DMS 273 (cell line): ENCODE results near the gene IL17RB.
A peak's percentile ranks its signal among the peaks of the same experiment; 100 is the strongest.

Source experiments
- DNase-seq: peaks from one replicate; lab custom pipeline; 2025; ENCODE audit not compliant: unreplicated experiment; lab: John Stamatoyannopoulos, UW

The IL17RB gene, protein sequence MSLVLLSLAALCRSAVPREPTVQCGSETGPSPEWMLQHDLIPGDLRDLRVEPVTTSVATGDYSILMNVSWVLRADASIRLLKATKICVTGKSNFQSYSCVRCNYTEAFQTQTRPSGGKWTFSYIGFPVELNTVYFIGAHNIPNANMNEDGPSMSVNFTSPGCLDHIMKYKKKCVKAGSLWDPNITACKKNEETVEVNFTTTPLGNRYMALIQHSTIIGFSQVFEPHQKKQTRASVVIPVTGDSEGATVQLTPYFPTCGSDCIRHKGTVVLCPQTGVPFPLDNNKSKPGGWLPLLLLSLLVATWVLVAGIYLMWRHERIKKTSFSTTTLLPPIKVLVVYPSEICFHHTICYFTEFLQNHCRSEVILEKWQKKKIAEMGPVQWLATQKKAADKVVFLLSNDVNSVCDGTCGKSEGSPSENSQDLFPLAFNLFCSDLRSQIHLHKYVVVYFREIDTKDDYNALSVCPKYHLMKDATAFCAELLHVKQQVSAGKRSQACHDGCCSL

DNA sequence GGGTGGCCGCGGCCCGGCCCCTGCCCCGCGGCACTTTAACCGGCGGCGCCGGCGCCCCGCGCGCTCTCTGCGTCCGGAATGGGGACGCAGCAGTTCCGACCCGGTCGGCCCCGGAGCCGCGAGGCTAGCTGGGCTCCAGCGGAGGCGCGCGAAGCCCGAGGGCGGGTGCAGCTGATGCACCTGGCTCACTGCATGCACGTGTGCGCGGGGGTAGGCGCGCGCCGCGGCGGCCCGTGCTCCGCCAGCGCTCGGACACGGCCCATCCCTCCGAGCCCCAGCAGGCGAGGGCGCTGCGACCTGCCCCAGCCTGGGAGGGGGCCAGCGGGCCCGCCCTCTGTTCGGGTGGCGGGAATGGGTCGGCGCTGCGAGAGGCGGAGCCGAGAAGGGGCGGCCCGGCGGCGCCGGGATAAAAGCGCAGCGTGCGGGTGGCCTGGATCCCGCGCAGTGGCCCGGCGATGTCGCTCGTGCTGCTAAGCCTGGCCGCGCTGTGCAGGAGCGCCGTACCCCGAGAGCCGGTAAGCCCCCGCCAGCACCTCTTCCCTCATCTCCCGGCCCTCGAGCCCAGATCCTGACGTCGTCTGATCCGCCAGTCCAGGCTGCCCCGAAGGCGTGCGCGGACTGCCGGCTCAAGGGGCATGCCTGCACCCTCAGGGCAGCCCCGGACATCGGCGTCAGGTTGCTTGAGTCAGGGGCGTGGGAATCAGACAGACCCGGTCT, at the start of gene IL17RB, which contains the start of gene CHDH:
TSS of gene IL17RB (plus strand) at position 435 of the 717 bp plus-strand sequence. CDS start at position 456, 21 bp downstream.
TSS of gene CHDH (minus strand) at position 286 of the 717 bp plus-strand sequence. CDS start 22,411 bp downstream, outside the sequence.
- DNase-seq = peak; percentile 74

DNA sequence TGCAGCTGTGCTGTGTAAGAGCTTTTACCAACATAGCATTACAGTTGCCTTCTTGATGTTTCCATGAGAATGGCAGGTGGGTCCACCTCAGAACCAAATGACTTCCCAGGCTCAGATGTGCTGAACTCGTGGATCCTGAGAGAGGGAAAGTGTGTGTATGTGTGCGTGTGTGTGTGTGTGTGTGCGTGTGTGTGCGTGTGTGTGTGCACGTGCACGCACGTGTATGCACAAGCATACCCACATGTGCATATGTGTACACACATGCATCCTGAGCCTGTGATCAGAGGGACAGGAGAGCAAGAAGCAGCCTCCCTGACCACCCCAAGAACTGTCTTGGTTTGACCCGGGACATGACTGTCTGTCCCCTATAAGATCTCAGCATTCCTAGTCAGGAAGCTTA, 48.2 kb upstream of the IL17RB start:
- DNase-seq = no peak

DNA sequence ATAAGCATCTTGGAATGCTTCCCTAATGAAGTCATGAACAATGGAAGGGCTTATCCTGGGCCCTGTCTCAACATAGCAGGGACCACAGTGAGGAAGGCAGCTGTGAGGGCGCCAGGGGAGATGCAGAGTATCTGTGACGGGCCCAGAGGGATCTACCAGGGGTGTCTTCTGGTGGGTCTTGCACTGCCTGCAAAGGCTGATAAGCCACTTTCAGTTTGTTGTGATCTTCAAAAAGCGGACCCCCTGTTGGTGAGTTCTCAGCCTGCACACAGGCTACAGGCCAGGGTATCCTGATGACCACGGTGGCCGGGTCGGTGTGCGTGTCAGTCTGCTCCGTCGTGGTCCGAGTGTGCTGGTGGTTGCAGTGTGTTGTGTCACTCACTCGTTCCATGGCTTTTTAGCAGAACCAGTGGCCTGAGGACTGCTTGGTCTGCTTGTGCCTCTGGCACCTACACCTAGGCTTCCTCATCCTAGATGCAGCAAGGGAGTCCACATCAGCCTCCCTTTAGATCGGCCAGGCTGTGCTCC, 47.0 kb upstream of the IL17RB start:
- DNase-seq = no peak

DNA sequence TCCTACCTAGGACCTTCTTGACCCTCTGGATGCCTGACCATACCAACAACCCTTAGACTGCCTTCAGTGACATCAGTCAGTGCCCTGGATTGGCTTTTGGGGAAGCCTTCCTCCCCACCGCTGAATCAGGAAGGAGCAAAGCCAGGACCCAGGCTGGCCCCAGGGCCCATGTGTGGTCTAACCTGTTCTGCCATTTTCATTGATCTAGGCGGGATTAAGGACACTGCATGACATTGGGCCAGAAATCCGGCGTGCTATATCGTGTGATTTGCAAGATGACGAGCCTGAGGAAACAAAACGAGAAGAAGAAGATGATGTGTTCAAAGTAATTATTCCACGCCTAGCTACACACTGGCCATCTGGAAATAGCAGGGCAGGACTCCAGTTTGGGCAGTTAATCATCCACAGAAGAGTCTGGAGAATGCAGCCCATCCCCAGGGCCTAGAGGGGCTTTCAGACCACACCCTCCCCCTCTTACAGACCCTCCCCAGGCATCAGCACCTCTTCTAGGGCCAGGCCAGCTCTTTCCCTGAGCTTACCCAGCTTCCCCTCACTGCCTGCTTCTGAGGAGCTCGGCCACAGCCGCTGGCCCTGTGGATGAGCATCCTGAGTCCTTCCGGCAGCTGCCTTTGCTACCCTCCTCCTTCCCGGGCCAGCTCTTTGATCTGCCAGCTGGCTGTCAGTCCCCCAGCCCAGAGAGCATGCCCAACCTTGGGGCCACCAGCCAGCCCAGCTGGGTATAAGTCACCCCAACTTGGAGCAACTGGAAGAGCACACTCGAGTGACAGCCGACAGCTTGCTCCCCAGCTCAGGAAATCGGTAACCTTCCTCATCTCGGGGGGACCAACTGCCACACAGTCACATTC, 46.1 kb upstream of the IL17RB start:
- no peak for DNase-seq

DNA sequence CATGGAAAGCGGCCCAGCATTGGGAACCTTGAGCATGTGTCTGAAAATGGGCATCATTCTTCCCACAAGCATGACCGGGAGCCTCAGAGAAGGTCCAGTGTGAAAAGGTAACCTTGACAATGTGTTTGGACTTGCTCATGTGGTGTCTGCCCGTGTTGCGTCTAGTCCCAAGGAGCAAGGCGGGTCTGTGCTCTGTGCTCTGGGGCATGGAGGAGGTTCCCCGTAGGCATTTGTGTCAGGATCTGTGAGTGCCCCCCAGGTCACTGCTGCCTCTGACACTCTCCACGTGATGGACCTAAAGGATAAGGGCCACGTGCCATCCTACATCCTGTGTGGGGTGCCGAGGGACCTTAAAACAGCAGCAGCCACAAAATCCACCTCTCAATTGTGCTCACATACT, 45.0 kb upstream of the IL17RB start:
- DNase-seq = no peak

DNA sequence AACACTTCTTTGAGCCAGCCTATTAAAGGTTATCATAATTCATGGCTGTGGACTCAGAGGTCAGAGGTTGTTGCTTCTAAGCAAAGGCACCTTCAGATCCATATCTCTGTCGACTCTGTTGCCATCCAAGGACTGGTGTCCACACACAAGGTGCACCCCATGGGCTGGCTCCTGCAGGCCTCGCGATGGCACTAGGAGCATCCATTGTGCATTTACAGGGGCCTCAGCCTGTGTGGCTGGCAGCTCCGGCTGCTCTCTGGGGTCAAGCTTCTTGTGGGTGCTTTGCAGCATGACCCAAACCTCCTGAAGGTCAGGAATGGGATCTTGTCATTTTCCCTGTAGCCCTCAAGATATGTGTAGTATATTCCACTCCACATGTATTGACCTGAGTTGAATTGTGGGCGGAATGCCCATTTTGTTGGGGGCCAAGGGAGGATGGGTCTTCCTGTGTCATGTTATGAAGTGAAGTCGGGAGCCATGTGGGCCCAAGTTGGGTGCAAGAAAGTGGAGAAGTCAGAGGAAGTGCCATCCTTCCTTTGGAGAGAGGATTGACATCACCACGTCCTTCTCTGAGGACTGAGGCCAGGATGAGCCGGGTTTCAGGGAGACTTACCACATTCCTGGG, 44.0 kb upstream of the IL17RB start:
- no peak for DNase-seq

DNA sequence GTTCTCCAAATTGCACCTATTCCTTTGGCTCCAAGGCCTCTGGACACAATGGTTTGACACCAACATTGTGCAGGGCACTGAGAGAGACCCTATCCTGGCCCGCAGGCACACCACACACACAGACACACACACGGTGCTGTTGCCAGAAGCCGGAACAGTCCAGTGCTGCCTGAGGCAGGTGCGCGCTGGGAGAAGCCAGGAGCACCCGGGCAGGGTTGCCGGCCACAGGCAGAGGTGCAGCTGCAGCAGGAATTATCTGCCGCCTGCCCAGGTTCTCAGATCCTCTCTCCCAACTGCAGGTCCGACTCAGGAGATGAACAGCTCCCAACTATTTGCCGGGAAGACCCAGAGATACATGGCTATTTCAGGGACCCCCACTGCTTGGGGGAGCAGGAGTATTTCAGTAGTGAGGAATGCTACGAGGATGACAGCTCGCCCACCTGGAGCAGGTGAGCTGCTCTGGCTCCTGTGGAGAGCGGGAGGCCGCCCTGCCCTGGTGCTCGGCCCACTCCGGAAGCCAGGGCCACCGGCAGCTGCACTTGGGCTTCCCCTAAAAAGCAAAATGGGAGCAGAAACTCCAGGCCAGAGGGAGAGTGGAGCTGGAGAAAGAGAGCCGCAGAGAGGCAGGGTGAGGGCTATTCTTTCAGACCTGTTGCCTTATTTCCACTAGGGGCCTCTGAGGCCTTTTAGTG, 43.1 kb upstream of the IL17RB start:
- DNase-seq = no peak

DNA sequence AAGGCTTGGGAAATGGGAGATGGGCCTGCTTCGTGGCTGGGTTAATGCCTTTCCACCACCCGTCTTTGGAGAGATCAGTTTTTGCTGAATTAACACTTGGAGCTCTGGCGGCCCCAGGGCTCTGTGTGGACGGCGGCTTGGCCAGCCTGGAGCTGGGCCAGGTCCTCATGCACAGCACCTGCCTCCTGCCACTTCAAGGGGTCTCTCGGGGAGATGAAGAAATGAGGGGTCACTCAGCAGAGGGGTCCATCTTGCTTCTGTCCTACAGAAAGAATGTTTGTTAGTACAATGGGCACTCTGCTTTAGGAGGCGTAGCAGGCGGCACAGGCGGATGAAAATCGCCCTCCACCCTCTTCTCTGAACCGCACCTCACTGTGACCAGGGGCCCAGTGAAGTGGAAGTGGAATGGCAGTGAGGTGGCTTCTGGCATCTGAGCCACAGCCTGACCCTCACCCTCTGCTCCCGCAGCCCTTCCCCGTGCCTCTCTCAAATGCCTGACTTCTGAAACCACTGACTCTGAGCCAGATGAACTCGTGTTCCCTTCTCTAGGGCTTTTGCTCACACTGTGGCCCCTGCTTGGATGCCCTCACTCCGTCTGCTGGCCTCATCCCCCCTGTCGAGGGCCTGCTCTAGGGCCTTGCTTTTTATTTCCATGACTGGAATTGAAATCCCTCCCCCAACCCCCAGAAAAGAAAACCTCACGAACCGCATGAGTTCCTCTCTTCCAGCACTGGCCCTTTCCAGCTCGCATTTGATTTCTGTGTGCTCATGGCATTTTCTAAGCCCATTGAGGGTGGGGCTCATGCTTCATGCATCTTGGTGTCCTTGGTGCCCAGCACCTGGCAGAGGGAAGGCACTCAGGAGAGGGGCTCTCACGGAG, 42.3 kb upstream of the IL17RB start:
- DNase-seq = no peak

DNA sequence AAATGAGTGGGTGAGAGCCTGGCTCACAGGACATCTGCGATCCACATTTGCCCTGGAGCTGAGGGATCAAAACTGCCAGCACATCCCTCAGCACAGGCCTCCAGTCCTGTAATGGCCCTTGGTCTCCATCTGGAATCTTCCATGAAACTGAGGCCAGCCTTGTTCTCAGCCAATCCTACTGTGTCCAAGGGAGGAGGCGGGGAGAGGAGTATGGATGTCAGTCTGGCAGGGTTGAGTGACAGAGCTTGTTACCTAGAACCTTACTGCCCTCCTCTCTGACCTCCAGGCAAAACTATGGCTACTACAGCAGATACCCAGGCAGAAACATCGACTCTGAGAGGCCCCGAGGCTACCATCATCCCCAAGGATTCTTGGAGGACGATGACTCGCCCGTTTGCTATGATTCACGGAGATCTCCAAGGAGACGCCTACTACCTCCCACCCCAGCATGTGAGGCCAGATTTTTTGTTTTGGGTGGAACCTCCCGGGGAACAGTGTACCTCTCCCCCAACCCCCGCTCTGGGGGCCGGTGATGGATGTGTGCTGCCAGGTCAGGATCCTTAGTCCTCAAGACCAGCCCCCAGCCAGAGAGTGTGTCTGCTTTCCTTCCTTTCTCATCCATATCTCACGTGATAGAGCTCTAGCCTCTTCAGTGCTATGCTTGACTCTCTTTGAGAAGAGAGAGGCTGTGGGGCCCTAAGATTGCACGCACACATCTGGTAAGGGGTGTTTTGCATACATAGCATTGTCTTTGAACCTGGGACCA, 41.5 kb upstream of the IL17RB start:
- DNase-seq = no peak

DNA sequence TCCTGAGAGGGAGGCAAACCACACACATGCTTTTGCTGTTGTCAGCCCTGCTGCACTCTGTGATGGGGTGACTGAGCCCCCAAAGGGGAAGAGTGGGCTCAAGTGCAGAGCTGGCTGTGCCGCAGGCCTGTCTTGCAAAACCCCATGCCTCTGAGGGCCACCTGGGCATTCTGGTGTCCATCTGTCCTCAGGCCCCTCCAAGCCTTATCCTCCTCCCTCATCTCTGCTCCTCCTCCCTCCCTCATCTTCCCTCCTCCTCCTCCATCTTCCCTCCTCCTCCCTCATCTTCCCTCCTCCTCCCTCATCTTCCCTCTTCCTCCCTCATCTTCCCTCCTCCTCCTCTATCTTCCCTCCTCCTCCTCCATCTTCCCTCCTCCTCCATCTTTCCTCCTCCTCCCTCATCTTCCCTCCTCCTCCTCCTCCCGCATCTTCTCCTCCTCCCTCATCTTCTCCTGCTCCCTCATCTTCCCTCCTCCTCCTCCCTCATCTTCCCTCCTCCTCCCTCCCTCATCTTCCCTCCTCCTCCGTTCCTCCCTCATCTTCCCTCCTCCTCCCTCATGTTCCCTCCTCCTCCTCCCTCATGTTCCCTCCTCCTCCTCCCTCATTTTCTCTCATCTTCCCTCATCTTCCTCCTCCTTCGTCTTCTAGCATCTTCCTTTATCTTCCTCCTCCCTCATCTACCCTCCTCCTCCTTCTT, 40.8 kb upstream of the IL17RB start:
- DNase-seq = no peak

DNA sequence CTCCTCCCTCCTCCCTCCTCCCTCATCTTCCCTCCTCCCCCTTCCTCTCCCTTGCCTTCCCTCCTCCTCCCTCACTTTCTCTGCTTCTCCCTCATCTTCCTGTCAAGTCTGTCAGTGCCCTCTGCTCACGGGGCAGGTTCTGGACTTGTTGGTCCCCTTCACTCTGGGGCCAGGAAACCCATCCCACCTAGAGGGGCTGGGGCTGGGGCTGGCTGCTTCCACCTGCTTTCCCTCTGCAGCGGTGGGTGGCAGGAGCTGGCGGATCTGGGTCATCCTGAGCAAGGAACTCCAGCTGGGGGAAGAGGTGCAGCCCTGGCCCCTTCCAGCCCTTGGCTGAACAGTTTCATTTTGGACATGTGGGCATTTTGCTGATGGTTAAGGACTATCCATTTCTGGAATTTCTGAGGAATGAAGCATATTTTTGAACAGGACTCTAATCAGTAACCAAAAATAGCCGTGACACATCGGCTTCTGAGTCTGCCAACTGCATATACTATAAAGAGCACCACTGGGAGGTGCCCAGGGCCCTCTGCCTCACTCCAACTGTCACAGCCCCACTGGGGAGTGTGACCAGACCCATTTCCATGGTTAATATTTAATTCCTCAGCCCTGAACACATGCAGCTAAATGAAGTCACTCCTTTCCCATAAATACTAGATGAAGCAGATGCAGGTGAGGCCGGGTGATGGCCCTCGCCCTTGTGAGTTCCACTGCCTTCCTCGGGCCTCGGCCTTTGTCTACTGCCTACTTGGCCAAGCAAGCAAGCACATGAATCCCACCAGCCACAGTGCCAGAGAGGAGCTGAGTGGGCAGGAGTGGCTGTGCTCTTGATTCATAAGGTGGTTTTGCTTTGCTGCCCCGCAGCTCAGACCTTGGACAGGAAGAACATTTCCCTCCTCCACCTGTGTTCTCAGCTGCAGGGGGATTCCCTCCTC, 39.9 kb upstream of the IL17RB start:
- DNase-seq = no peak

DNA sequence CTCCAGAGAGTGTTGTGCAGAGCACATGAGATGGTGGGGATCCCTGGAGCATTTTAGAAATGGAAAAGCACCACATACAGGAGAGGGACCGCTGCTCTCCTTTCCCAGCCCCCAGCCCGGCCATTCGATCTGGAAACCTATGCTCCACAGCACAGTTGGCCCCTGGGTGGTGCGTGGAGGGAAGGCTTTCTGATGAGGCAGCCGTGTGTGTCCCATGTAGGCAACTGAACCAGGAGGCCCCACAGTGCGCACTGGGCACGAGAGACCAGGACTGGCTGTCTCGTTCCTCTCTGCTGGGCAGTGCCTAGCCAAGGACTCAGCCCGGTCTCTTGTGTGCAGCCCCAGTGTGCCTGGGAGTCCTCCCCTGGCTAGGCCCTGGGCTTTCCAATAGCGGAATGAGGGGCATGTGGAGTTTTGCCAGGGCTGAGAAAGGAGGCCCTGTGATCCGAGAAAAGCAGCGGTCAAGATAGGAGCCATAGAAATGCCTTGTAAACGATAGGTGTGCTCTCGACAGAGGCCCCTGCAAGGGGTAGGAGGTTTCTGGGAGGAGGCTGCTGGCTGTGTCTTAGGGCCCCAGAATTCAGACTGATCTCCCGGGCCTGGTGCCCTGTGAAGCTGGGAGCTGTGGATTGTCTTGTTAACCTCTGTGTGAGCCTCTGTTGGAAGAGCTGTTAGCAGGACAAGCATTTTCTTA, 39.1 kb upstream of the IL17RB start:
- DNase-seq = no peak

DNA sequence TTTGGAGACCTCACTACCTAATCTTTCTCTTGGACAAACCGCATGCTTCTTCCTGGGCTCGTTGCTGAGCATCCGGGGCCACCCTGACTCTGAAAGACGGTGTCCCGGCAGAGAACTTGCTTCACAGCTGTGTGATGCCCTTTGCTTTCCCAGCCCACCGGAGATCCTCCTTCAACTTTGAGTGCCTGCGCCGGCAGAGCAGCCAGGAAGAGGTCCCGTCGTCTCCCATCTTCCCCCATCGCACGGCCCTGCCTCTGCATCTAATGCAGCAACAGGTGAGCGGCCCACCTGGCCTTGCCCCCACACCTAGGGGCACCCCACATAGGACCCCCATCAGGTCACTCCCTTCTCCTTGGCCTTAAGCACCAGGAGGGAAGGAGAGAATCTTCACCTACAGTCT, 37.9 kb upstream of the IL17RB start:
- DNase-seq = no peak

DNA sequence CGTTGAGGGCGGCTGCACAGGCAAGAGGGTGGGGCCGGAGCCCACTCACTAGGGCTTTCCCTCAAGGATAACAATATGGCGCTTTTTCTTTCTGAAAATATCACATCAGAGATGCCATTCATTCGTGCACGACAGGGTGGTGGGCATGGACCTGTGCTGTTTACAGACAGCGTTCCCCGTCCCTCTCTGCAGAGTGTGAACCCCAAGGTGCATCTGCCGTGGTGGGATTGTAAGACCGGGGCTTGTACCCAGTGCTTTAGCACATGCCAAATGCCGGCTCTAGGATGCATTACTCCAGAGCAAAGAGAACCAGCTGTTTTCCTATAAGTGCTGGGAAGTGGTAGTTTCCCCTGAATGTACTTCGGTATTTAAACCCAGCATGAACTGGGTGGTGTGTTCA, 37.1 kb upstream of the IL17RB start:
- no peak for DNase-seq

DNA sequence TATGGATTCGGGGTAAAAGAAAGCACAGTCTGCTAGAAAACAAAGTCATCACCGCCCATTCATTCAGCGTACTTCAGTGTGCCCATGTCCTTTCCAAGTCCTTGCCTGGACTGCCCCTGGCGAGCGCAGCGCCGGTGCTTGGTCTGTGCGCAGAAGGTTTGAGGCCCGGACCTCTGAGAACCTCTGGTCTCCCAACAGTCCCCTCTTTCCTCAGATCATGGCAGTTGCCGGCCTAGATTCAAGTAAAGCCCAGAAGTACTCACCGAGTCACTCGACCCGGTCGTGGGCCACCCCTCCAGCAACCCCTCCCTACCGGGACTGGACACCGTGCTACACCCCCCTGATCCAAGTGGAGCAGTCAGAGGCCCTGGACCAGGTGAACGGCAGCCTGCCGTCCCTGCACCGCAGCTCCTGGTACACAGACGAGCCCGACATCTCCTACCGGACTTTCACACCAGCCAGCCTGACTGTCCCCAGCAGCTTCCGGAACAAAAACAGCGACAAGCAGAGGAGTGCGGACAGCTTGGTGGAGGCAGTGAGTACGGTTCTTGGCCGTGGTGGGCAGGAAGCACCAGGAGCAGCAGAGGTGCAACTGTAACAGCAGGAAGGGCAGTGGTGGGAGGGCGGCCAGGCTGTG, 36.5 kb upstream of the IL17RB start:
- DNase-seq = no peak
